Transverse colon (tissue), 4 donors: ENCODE data around the gene PRKAR2A. TPM values are rescaled to one million over a fixed set of nuclear protein-coding genes. Genes with fewer than 3 reads are reported as not detected.
A peak's percentile ranks its signal among the peaks of the same experiment; 100 is the strongest.
"Not testable (repeated sequence)": the region's sequence is repeated elsewhere in the genome, so short reads cannot be mapped to it uniquely, and the experiment has no call there.

ENCODE experiments used
- DNase-seq: peaks from one replicate; pipeline ENCODE4 v3.0.0-alpha.2; 2019
- H3K27ac ChIP-seq, 4 donors: fragments of 200-600 bp; sonication (generic); 2 replicates each; pipeline ENCODE4 v1.5.1; 2016 to 2018; ENCODE audit warnings: inconsistent platforms in 4 of 4
- H3K27me3 ChIP-seq: fragments of 200-600 bp; sonication (generic); 2 replicates; pipeline ENCODE4 v1.5.1; 2017; ENCODE audit warnings: inconsistent platforms
- H3K36me3 ChIP-seq, 4 donors: fragments of 200-600 bp; sonication (generic); 2 replicates each; pipeline ENCODE4 v1.5.1; 2017 to 2019; ENCODE audit warnings: inconsistent platforms in 4 of 4
- H3K4me1 ChIP-seq, 4 donors: fragments of 200-600 bp; sonication (generic); 2 replicates each; pipeline ENCODE4 v1.5.1; 2017 to 2020; ENCODE audit warnings: inconsistent platforms in 4 of 4
- H3K4me3 ChIP-seq, 4 donors: fragments of 200-600 bp; sonication (generic); 1 replicate in 1 of 4; 2 replicates in 3 of 4; pipeline versions ENCODE4 v1.5.1 to v1.6.1; 2017 to 2019; ENCODE audit warnings: inconsistent platforms in 4 of 4
- H3K9me3 ChIP-seq, 2 donors: fragments of 200-600 bp; sonication (generic); 2 replicates each; pipeline ENCODE4 v1.5.1; 2017 to 2019; ENCODE audit warnings: inconsistent platforms in 2 of 2
- EP300 ChIP-seq: sonication (generic); formaldehyde crosslinking; IDR thresholded peaks from one replicate; pipeline ENCODE4 v1.6.1; 2017; ENCODE audit warnings: antibody characterized with exemption, low read depth
- POLR2A ChIP-seq: fragments of 450-650 bp; IDR thresholded peaks from one replicate; pipeline ENCODE4 v1.6.1; 2016; ENCODE audit warnings: antibody characterized with exemption, mild to moderate bottlenecking, moderate library complexity
- POLR2AphosphoS5 ChIP-seq, 3 donors: sonication (generic); formaldehyde crosslinking; IDR thresholded peaks; one replicate each; pipeline ENCODE4 v1.6.1; 2016; ENCODE audit warnings: antibody characterized with exemption in 3 of 3
- WGBS, 2 donors: methylation state at CpG; one replicate each; pipeline ENCODE4 v1.1.5; 2018; ENCODE audit warnings: low coverage in 1 of 2; 5-methylcytosine and 5-hydroxymethylcytosine counted together
- in situ Hi-C, 4 donors: fragments of 200-750 bp; cut with MboI; loops; one replicate each; pipeline versions ENCODE4 v1.15.0 to v1.15.1; 2017; ENCODE audit warnings: low sequenced_read_pairs in 3 of 4, low pct_ligation_motif_present in 1 of 4, low pct_unique_long_range_greater_than_20kb in 1 of 4
- intact Hi-C: fragments of 100-400 bp; cut with DNase I; formaldehyde crosslinking; loops from one replicate; pipeline ENCODE4 v1.15.1; 2023; ENCODE audit warnings: low total_unique reads
- total RNA-seq, 4 donors: library from RNA; depleted of rRNA; stranded (reverse); fragments of >200 nt; gene quantifications; one replicate each; pipeline ENCODE4 v1.1.0, GENCODE V29; 2016
- TF ChIP-seq, protein P1 (sequence below), 5 experiments: fragments of 200-600 bp in 3 of 5; fragments of 450-650 bp in 2 of 5; sonication (generic) in 3 of 5; IDR thresholded peaks; 1 replicate in 2 of 5; 2 replicates in 3 of 5; pipeline ENCODE4 v1.5.1; 2016 to 2017; ENCODE audit warnings: antibody characterized with exemption in 5 of 5, inconsistent platforms in 3 of 5, mild to moderate bottlenecking in 2 of 5, moderate library complexity in 1 of 5

PRKAR2A gene
- total RNA-seq, 4 donors from 2014 or later: 20.3 to 59.1 (median 40.8) TPM

DNA sequence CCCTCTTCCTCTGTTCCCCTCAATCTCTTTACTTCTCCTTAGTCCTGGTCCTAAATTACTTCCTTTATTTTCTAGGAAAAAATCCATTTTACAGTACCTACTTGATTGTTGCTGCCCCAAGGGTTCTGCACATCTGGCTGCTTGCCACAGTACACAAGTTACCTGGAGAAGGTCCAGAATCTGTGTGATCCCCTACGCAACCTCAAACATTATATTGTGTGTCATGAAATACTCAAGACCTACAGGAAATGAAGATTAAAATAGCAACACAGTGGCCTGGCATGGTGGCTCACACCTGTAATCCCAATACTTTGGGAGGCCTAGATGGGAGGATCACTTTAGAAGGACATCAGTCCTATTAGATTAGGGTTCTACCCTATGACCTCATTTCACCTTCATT lies 48.7 kb downstream of the PRKAR2A start:
- peak overlapping the region in 1 of 4 donors; percentile 20 for H3K27ac ChIP-seq
- in situ Hi-C loops (no loop called here), intact Hi-C loops (no loop called here)
- H3K4me1 ChIP-seq: peaks cover 0 to 6% (median 0%) of the 10 kb centered on the region in 4 donors
- DNase-seq: peak; percentile 63
- no peaks in the 10 kb centered on the region for H3K9me3 ChIP-seq
- no peak overlapping the region for H3K4me3 ChIP-seq
- TF ChIP-seq POLR2AphosphoS5 (IDR thresholded peaks at IDR 0.05) (peak in 1 of 3 donors; percentile 14), EP300 (no peak), POLR2A (no peak)
- TF ChIP-seq, protein P1, sequence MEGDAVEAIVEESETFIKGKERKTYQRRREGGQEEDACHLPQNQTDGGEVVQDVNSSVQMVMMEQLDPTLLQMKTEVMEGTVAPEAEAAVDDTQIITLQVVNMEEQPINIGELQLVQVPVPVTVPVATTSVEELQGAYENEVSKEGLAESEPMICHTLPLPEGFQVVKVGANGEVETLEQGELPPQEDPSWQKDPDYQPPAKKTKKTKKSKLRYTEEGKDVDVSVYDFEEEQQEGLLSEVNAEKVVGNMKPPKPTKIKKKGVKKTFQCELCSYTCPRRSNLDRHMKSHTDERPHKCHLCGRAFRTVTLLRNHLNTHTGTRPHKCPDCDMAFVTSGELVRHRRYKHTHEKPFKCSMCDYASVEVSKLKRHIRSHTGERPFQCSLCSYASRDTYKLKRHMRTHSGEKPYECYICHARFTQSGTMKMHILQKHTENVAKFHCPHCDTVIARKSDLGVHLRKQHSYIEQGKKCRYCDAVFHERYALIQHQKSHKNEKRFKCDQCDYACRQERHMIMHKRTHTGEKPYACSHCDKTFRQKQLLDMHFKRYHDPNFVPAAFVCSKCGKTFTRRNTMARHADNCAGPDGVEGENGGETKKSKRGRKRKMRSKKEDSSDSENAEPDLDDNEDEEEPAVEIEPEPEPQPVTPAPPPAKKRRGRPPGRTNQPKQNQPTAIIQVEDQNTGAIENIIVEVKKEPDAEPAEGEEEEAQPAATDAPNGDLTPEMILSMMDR (IDR thresholded peaks at IDR 0.05): no peak
- WGBS, 2 donors: 57% methylated on average over 1 of the region's 1 CpG; no CpG with 5 or more reads in 1 of the 2 donors
- H3K27me3 ChIP-seq: no peaks in the 10 kb centered on the region
- no peaks in the 10 kb centered on the region for H3K36me3 ChIP-seq

DNA sequence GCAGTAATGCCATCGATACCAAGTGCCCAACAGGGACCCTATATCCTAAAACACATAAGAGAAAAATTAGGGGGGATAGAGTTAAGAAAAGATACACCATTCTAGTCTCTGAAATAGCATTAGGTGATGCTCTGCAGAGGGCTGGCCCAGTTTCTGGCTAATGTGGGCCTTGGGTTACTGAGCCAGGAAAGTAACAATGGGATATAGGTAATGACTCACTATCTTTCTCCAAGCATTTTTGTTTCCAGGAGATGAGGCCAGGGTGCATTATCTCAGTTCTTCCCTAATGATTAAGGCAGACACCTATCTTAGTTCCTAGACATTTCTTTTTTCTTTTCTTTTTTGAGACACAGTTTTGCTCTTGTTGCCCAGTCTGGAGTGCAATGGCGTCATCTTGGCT lies 50.0 kb downstream of the PRKAR2A start:
- Histone ChIP-seq H3K36me3 (no peaks in the 10 kb centered on the region), H3K4me1 (peaks cover 0 to 6% (median 0%) of the 10 kb centered on the region in 4 donors), H3K9me3 (no peaks in the 10 kb centered on the region), H3K4me3 (no peak overlapping the region), H3K27ac (no peak overlapping the region), H3K27me3 (no peaks in the 10 kb centered on the region)
- no peak for DNase-seq
- in situ Hi-C loops (no loop called here), intact Hi-C loops (no loop called here)
- TF ChIP-seq EP300 (no peak), POLR2A (no peak), POLR2AphosphoS5 (IDR thresholded peaks at IDR 0.05) (no peak)
- TF ChIP-seq, protein P1 (IDR thresholded peaks at IDR 0.05): no peak
- 97 to 100% methylated on average over 2 of the region's 2 CpGs for WGBS, 2 donors

DNA sequence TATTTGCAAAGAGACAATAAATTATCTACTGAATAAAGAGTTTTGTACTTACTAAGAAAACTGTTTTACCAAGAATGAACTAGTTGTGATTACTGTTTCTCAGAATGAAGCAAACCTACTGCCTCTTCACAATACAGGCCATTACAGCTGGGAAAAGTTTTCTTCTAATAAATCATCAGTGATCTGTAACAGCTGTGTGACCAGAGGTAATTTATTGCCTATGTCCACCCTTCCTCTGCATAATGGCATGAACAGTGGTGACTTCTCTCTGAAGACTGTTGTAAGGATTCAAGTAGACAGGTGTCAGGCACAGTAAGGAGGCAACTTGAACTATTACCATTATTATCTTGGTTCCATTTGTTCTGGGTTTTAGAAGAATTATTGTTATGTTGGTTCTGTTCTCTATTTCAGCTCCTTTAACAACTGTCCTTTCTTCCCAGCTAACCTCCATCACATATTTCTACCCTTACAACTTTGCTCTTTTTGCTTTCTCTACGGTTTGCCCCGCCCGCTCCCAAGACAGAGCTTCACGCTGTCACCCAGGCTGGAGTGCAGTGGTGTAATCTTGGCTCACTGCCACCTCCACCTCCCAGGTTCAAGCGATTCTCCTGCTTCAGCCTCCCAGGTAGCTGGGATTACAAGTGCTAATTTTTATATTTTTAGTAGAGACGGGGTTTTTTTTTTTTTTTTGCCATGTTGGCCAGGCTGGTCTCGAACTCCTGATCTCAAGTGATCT lies 51.5 kb downstream of the PRKAR2A start:
- no peaks in the 10 kb centered on the region for H3K9me3 ChIP-seq
- H3K27ac ChIP-seq: no peak overlapping the region
- WGBS, 2 donors: 59 to 73% methylated on average over 7 of the region's 7 CpGs
- intact Hi-C loops (no loop called here), in situ Hi-C loops (no loop called here)
- H3K27me3 ChIP-seq: no peaks in the 10 kb centered on the region
- no peak overlapping the region for H3K4me3 ChIP-seq
- DNase-seq: peak; percentile 50
- peaks cover 0 to 6% (median 0%) of the 10 kb centered on the region in 4 donors for H3K4me1 ChIP-seq
- H3K36me3 ChIP-seq: no peaks in the 10 kb centered on the region
- TF ChIP-seq POLR2AphosphoS5 (IDR thresholded peaks at IDR 0.05): no peak
- TF ChIP-seq, protein P1 (IDR thresholded peaks at IDR 0.05): no peak
- no peak for TF ChIP-seq EP300
- no peak for TF ChIP-seq POLR2A

DNA sequence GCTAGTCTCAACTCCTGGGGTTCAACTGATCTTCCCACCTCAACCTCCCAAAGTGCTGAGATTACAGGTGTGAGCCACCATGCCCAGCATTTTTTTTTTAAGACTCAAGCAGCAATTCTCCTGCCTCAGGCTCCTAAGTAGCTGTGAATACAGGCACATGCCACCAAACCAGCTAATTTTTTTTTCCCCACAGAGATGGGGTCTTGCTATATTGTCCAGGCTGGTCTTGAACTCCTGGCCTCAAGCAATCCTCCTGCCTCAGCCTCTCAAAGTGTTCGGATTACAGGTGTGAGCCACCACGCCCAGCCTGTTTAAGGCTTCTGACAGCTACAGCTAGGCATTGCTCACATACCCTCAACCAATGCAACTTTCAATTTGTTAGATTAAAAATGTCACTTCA lies 54.2 kb downstream of the PRKAR2A start:
- DNase-seq, intact Hi-C loops, H3K27me3 ChIP-seq, H3K4me1 ChIP-seq, in situ Hi-C loops, H3K27ac ChIP-seq, H3K36me3 ChIP-seq, H3K4me3 ChIP-seq, H3K9me3 ChIP-seq: not testable (repeated sequence)
- WGBS, 2 donors: 60 to 98% methylated on average over 1 to 2 of the region's 2 CpGs
